HepG2 (cell line): Measurements from ENCODE around the gene TANGO2. TPM values are rescaled to one million over a fixed set of nuclear protein-coding genes. Genes with fewer than 3 reads are reported as not detected.

Experiments
- AHDC1 ChIP-seq: sonication (generic); formaldehyde crosslinking; IDR thresholded peaks from 2 replicates; pipeline ENCODE4 v1.5.1; 2020; ENCODE audit warnings: mild to moderate bottlenecking, missing genetic modification reagents, borderline replicate concordance
- ATF7 ChIP-seq, 2 experiments: fragments of 450-650 bp in 1 of 2; sonication (generic) in 1 of 2; formaldehyde crosslinking in 1 of 2; IDR thresholded peaks; 2 replicates each; pipeline versions ENCODE4 v1.4.0 to v1.6.1; 2016 to 2020; ENCODE audit warnings: antibody characterized with exemption in 1 of 2, mild to moderate bottlenecking in 1 of 2, missing genetic modification reagents in 1 of 2
- BRCA1 ChIP-seq: sonication (generic); formaldehyde crosslinking; IDR thresholded peaks from 2 replicates; pipeline ENCODE4 v1.4.0; 2020; ENCODE audit warnings: missing genetic modification reagents
- CENPBD1 ChIP-seq: sonication (generic); formaldehyde crosslinking; IDR thresholded peaks from 2 replicates; pipeline ENCODE4 v1.8.0; 2022; ENCODE audit warnings: missing genetic modification reagents, low read depth, mild to moderate bottlenecking, borderline replicate concordance
- CENPT ChIP-seq: sonication (generic); formaldehyde crosslinking; IDR thresholded peaks from 2 replicates; pipeline ENCODE4 v1.8.0; 2022; ENCODE audit warnings: low read depth, mild to moderate bottlenecking, moderate library complexity, missing genetic modification reagents
- CHCHD3 ChIP-seq: sonication (generic); formaldehyde crosslinking; IDR thresholded peaks from 2 replicates; pipeline ENCODE4 v1.8.0; 2022; ENCODE audit warnings: mild to moderate bottlenecking, missing genetic modification reagents, moderate library complexity
- DMAP1 ChIP-seq: IDR thresholded peaks from 2 replicates; pipeline ENCODE4 v1.6.1; 2016
- EP300 ChIP-seq, 3 experiments: sonication (generic) in 1 of 3; formaldehyde crosslinking in 1 of 3; IDR thresholded peaks; 2 replicates each; pipeline versions ENCODE4 v1.5.1 to v1.6.1; 2011 to 2020; ENCODE audit warnings: low read depth in 2 of 3, low read length in 2 of 3, borderline replicate concordance in 1 of 3, improper control_type of control experiment in 1 of 3, mild to moderate bottlenecking in 1 of 3, missing genetic modification reagents in 1 of 3, moderate library complexity in 1 of 3
- ETV6 ChIP-seq: sonication (generic); formaldehyde crosslinking; conservative IDR thresholded peaks from 2 replicates; pipeline ENCODE4 v1.4.0; 2020; ENCODE audit warnings: missing genetic modification reagents
- HNF4A ChIP-seq: sonication (generic); formaldehyde crosslinking; IDR thresholded peaks from 2 replicates; pipeline ENCODE4 v1.4.0; 2020; ENCODE audit warnings: missing genetic modification reagents
- IRF2 ChIP-seq: IDR thresholded peaks from 2 replicates; pipeline ENCODE4 v1.6.1; 2018; ENCODE audit warnings: missing genetic modification reagents, missing compliant biosample characterization
- KLF6 ChIP-seq: IDR thresholded peaks from 2 replicates; pipeline ENCODE4 v1.8.0; 2016; ENCODE audit warnings: missing biosample characterization, missing genetic modification reagents
- POLR2AphosphoS2 ChIP-seq: IDR thresholded peaks from 2 replicates; pipeline ENCODE4 v1.6.1; 2011; ENCODE audit warnings: low read depth, low read length, improper control_type of control experiment
- REL ChIP-seq: sonication (generic); formaldehyde crosslinking; conservative IDR thresholded peaks from 2 replicates; pipeline ENCODE4 v1.8.0; 2022; ENCODE audit warnings: mild to moderate bottlenecking, missing genetic modification reagents, moderate library complexity
- RFX5 ChIP-seq: IDR thresholded peaks from 2 replicates; pipeline ENCODE4 v1.6.1; 2011; ENCODE audit warnings: low read depth, low read length, improper control_type of control experiment
- RORA ChIP-seq: sonication (generic); formaldehyde crosslinking; IDR thresholded peaks from 2 replicates; pipeline ENCODE4 v1.5.0; 2020; ENCODE audit warnings: mild to moderate bottlenecking, missing genetic modification reagents, moderate library complexity
- SNRNP70 ChIP-seq: fragments of 200-400 bp; formaldehyde crosslinking; IDR thresholded peaks from 2 replicates; pipeline ENCODE4 v1.6.1; 2017; ENCODE audit warnings: mild to moderate bottlenecking, low read depth, low read length, moderate library complexity
- SRF ChIP-seq: IDR thresholded peaks from 2 replicates; pipeline ENCODE4 v1.6.1; 2011; ENCODE audit warnings: mild to moderate bottlenecking, low read depth, low read length, moderate library complexity
- ZNF317 ChIP-seq: sonication (generic); formaldehyde crosslinking; IDR thresholded peaks from 2 replicates; pipeline ENCODE4 v1.5.0; 2020; ENCODE audit warnings: mild to moderate bottlenecking, missing genetic modification reagents
- ZNF335 ChIP-seq: sonication (generic); formaldehyde crosslinking; IDR thresholded peaks from 2 replicates; pipeline ENCODE4 v1.4.0; 2020; ENCODE audit warnings: missing genetic modification reagents
- ZNF354B ChIP-seq: sonication (generic); formaldehyde crosslinking; IDR thresholded peaks from 2 replicates; pipeline ENCODE4 v1.8.0; 2022; ENCODE audit warnings: mild to moderate bottlenecking, missing genetic modification reagents
- ZNF704 ChIP-seq: sonication (generic); formaldehyde crosslinking; IDR thresholded peaks from 2 replicates; pipeline ENCODE4 v1.8.1; 2023; ENCODE audit warnings: mild to moderate bottlenecking, inconsistent platforms, moderate library complexity, missing genetic modification reagents, borderline replicate concordance
- ZNF776 ChIP-seq: sonication (generic); formaldehyde crosslinking; IDR thresholded peaks from 2 replicates; pipeline ENCODE4 v1.4.0; 2020; ENCODE audit warnings: mild to moderate bottlenecking, missing genetic modification reagents
- ZSCAN25 ChIP-seq: sonication (generic); formaldehyde crosslinking; IDR thresholded peaks from 2 replicates; pipeline ENCODE4 v1.8.0; 2022; ENCODE audit warnings: mild to moderate bottlenecking, missing genetic modification reagents
- polyA plus RNA-seq, 8 experiments: library from polyadenylated mRNA; depleted of rRNA in 3 of 8; stranded (reverse) in 7 of 8; unstranded in 1 of 8; fragments of >200 nt; fragmentation: Illumina TruSeq in 4 of 8; extraction: Trizol in 4 of 8; gene quantifications; 2 replicates each; pipeline versions ENCODE4 v1.2.1 to v1.2.3, GENCODE V29; 2011 to 2016; ENCODE audit warnings: low read depth in 4 of 8, missing spikeins in 1 of 8, mixed read lengths in 1 of 8; ENCODE audit not compliant: insufficient read depth in 1 of 8
- total RNA-seq, 5 experiments: library from RNA; depleted of rRNA; stranded (reverse); fragments of >200 nt; fragmentation: Illumina TruSeq; extraction: Trizol; gene quantifications; 2 replicates each; pipeline ENCODE4 v1.2.3, GENCODE V29; 2016; ENCODE audit warnings: low read depth in 1 of 5

The TANGO2 gene
- total and polyA plus RNA-seq, 2 of the 13 experiments (the other 11 are each of a cell fraction or from before 2014, with no cell fraction given): 12.9 to 14.8 TPM

GRCh38 chr22:20016734-20017621 is 3.9 kb upstream of the TANGO2 start, which contains the start of gene ARVCF (continued):
- TF ChIP-seq POLR2AphosphoS2 (no peak), EP300 (IDR thresholded peaks at IDR 0.05; ENCODE audit: low read depth in 2 of 2, low read length in 2 of 2) (no peak), EP300 (CRISPR knock-in tag; IDR thresholded peaks at IDR 0.05; ENCODE audit: borderline replicate concordance) (no peak), ZNF704 (CRISPR knock-in tag) (no peak), CENPBD1 (no peak), ETV6 (CRISPR knock-in tag) (no peak), RORA (CRISPR knock-in tag) (no peak), HNF4A (CRISPR knock-in tag) (no peak), ATF7 (IDR thresholded peaks at IDR 0.05) (no peak), ATF7 (CRISPR knock-in tag; IDR thresholded peaks at IDR 0.05) (no peak), KLF6 (no peak), AHDC1 (CRISPR knock-in tag) (no peak), CHCHD3 (CRISPR knock-in tag) (no peak), CENPT (no peak), BRCA1 (CRISPR knock-in tag) (no peak), RFX5 (peak; percentile 94), ZSCAN25 (CRISPR knock-in tag) (0 out of 2 replicates have a peak, but pooled peaks have one; percentile 16), ZNF354B (CRISPR knock-in tag) (no peak), REL (no peak), ZNF317 (CRISPR knock-in tag) (no peak), SNRNP70 (no peak), SRF (no peak), IRF2 (no peak), ZNF776 (peak; percentile 67; the same call in 1 of the 2 replicates), DMAP1 (CRISPR knock-in tag) (no peak), ZNF335 (CRISPR knock-in tag) (no peak)
